Bone marrow (tissue), 2 donors: ENCODE data around the gene PIEZO1.

Source experiments
- DNase-seq, 2 donors: peaks; one replicate each; lab custom pipeline; 2025; lab: John Stamatoyannopoulos, UW

PIEZO1 gene

DNA sequence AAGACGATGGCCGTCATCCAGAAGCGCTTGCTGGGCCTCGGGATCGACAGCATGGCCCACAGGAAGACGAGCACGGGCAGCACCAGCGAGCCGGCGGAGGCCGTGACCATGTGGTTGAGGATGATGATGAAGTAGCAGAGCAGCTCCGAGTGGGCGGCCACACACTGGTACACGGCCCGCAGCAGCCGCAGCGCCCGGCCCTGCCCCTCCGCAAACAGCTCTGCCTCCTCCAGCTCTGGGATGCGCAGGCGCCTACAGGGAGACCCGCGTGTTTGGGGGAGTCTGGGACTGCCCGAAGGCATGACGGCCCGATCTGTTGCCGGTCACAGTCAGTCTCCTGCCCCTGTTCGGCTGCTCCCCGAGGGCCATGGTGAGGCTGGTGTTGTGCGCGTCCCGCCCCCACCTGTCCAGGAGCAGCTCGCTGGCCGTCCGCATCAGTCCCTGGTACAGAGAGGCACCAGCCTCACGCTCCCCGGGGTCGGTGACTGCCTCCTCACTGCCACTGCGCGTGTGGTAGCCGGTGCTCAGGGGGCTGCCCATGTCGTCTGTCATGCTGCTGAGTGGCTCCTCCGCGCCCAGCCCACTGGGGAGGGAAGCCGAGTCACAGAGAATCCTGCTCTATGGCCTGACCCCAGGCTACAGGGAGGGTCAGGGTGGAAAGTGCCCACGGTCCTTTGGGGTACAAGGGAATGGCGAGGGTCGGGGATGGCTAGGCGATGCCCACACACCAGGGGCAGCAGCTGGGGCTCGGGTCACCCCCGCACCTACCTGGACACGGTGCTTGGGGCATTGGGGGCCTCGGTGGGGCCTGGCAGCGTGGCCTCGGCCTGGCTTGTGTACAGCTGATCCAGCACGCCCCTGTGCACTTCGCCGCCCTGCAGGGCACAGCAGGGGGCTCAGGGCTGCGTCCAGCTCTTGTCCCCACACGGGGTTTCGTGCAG lies 62.9 kb downstream of the PIEZO1 start:
- DNase-seq = no peak

DNA sequence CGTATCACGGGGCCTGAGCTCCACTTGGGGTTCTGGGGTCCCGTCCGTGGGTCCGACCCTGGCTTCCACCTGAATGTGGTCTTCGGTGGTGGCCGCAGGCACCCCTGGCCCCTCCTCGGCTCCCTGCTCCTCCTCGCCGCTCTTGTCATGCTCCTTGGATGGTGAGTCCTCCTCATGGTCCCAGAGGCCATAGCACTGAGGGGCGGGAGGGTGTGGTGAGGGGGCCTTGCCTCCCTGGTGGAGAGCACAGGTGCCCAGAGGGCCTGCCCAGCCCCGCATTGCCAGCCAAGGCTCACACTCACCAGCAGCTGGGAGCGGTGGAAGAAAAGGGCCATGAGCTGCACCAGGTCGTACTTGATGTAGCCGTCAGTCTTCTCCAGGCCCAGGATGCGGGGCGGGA lies 63.8 kb downstream of the PIEZO1 start:
- DNase-seq = no peak

DNA sequence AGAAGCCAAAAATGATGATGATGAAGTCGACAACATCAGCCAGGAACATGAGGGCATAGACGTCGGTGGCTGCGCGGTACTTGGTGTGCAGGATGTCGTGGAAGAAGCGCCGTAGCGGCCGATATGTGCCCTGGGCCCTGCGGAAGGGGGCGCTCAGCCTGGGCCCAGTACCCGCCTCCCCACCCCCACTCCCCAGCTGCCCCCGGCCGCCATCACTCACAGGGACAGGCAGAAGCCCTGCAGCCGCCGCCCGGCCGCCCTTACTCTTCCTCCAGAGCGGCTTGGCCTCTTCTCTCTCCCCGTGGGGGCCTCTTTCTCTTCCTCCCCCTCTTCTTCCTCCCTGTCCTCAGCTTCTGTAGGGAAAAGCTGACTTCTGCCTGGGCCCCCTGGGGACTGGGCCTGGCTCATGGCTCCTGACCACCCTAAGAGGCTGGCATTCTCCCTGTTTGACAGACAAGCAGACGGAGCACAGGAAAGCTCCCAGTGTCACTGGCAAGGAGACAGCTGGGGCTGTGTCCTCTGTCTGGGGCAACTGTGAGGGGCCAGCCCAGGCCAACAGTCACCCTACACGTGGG lies 64.5 kb downstream of the PIEZO1 start:
- DNase-seq = no peak

DNA sequence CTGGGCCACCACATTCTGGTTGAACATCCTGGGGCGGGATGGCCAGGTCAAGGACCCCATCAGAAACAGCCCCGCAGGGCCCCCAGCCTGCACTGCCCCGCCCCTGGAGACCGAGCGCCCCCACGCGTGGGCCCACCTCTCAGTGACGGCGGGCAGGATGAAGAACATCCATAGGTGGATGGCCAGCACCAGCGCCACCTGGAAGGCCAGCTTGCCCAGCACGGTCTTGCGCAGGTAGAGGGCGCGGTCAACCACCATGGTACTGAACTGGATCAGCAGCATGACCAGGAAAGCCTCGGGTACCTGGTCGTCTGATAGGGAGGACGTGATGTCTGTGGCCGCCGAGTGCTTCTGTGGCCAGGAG lies 65.1 kb downstream of the PIEZO1 start:
- DNase-seq = no peak

DNA sequence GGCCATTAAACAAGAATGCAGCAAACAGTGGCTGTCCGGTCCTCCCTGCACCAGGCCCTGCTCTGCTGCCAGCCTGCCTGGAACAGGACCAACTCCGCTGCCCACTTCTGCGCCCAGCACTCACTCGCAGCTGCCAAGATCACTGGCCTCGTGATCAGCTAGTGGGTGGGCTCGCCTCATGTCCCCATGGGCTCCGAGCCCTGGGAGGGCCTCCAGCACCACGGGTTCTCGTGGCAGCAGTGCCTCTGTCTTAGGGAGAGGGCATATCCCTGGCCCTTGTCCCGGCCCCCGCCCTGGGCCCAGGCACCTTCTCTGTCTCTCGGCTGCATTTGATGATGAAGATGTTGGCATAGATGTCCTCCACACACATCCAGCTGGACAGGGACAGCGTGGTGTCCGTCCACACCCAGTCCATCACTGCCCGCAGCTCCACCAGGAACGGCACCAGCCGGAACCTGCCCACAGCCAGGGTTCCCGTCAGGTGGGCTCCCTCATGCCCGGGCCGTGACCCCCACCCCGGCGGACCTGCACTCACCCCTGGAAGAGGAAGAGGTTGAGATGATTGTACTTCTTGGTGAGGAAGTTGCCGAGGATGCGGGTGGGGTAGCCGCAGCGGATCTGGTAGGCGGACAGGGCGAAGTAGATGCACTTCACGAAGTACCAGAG lies 65.6 kb downstream of the PIEZO1 start:
- no peak for DNase-seq

DNA sequence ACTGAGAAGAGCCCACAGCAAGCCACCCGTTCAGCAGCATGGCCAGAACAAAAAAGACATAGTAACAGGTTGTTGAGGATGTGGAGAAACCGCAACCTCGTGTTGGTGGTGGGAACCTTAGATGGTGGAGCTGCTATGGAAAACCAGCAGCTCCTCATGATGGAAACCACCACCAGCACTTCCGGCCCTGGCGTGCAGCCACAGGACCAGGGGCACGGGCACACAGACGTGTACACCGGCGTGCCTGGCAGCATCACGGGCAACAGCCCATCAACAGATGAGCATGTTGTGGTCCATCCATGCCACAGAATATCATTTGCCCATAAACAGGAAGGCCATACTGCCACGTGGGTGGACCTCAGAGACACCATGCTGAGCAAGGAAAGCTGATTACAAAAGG lies 66.8 kb downstream of the PIEZO1 start:
- DNase-seq = no peak

DNA sequence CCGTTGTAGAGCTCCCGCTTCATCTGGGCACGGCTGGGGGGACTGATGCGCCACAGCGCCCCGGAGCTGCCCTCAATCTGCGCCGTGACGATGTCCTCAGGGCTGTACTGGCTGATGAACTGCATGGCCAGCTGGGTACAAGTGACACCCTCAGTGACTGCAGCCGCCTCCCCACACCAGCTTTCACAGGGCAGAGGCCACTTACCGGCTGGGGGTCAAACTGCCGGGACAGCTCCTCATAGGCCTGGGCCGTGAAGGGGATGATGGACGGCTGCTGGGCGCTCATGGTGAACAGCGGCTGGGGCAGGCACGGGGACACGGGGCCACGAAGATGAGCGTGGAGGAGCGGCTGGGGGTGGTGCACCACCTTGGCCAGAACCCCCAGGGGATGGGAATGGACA lies 68.4 kb downstream of the PIEZO1 start:
- DNase-seq = no peak

DNA sequence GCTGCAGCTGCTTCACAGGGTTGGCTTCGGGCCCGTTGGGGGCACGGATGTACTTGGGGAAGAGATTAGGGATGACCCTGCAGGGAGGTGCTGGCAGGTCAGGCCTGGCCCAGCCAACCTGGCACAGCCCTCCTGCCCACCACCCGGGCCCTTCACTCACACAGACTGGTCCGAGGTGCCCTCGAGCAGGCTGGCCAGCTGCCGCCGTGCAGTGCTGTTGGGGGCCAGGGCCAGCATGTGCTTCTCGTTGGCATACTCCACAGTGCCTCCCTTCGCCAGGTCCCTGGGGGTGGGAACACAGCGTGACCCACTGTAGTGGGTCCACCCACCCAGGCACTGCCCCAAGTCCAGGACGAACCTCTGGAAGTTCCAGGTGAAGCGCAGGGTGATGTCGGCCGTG lies 68.8 kb downstream of the PIEZO1 start:
- no peak for DNase-seq

DNA sequence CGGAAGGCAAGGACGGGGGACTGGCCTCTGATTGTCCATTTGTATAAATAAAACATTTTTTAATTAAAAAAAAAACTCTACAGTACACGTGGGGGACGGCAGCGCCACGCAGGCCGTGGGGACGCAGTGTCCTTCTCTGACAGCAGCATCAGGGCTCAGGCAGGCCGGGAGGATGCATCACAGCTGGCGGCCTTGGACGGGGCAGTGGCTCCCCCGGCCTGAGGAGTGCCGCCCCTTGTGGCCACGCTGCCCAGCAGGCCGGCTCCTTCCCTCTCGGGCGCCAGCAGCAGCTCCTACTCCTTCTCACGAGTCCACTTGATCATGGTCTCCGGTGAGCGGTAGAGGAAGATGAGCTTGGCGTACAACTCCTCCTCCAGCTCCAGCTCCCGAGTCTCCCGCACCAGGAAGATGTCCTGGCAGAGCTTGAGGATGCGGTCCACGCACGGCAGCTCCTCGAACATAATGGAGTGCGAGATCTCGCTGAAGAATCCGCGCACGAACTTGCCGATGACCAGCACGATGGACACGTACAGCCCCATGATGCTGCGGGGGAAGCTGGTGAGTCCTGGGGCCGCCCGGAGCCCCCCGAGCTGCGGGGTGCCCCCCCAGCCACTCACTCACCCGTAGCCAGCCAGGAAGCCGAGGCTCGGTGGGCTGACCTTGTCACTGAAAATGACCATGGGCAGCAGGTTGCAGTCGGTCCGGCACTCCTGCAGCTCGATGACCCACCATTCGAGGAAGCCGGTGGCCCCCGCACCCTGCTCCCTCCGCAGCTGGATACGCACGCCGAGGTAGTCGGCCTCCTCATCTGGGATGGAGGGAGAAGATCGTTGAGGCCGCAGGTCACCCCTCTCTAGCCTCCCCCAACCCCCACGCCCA lies 69.5 kb downstream of the PIEZO1 start:
- DNase-seq = no peak

DNA sequence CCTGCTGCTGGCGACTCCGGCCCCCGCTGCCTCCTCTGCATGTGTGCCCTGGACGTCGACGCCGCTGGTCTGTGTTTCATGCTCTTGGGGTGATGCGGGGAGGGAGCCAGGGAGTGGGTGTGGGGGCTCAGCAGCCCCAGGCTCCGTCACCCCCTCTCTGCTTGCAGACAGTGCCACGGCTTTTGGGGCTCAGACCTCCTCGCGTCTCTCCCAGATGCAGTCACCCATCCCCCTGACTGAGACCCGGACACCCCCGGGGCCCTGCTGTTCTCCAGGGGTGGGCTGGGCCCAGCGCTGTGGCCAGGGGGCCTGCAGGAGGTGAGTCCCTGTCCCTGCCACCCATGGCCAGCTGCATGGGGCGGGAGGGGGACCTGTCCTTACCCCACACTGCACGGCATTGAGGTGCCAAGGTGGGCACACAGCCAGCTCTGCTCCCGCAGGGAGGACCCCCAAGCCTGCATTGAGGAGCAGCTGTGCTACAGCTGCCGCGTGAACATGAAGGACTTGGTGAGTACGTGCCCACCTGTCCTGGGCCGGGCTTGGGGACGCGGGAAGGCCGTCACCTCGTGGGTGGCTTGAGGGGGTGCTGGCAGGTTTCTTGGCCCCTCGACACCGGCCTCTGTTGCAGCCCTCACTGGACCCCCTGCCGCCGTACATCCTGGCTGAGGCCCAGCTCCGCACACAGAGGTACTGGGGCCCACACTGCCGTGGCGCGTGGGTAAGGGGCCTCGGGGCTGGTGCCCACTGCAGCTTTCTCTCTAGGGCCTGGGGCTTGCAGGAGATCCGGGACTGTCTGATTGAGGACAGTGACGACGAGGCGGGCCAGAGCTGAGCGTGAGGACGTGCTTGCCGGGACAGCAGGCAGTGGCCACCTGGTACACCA lies 70.4 kb downstream of the PIEZO1 start:
- DNase-seq = no peak

DNA sequence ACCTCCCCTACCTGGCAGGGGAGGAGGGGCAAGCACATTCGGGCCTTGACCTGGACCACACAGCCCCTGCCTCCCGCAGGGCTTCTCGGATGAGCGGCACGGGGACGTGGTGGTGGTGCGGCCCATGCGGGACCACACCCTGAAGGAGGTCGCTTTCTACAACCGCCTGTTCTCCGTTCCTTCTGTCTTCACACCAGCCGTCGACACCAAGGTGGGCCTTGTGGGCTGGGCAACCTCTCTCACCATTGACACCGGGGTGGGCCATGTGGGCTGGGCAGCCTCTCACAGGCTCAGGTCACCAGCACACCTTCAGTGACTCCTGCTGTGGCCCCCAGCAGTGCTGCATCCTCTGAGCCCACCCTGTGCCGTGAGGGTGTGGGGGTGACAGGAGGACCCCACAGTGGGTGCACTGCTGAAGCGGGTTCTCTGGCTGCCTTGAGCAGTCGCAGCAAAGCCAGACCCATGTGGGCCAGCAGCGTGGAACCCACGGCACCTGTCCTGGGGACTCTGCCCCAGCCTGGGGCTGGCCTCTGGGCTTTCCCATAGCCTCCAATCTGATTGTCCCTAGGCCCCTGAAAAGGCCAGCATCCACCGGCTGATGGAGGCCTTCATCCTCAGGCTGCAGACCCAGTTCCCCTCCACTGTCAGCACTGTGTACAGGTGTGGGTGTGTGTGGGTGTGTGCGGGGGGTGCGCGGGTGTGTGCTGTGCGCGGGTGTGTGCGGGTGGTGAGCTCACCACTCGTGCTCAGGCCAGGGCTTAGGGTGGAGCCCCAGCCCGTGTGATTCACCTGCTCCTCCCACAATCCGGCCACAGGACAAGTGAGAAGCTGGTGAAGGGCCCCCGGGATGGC lies 71.2 kb downstream of the PIEZO1 start:
- no peak for DNase-seq

DNA sequence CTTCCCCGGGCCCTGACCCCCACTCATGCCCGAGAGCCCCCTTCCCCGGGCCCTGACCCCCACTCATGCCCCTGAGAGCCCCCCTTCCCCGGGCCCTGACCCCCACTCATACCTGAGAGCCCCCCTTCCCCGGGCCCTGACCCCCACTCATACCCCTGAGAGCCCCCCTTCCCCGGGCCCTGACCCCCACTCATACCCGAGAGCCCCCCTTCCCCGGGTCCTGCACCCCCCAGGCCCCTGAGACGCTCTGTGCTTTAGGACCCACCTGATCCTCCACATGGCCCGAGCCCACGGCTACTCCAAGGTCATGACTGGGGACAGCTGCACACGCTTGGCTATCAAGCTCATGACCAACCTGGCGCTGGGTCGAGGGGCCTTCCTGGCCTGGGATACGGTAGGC lies 72.0 kb downstream of the PIEZO1 start:
- no peak for DNase-seq

DNA sequence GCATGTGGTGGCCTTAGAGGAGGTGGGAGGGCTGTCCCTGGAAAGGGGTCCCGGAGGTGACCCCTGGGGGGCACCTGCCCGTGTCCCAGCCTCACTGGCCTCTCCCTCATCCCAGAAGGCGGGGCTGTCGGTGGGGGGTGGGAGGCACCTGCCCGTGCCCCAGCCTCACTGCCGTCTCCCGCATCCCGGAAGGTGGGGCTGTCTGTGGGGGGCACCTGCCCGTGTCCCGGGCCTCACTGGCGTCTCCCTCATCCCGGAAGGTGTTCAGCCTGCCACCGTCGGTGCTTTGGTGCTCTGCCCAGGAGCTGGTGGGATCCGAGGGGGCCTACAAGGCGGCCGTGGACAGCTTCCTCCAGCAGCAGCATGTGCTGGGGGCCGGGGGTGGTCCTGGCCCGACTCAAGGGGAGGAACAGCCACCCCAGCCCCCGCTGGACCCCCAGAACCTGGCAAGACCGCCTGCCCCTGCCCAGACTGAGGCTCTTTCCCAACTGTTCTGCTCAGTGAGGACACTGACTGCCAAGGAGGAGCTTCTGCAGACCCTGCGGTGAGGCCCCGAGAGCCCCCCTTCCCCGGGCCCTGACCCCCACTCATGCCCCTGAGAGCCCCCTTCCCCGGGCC lies 72.5 kb downstream of the PIEZO1 start:
- no peak for DNase-seq

DNA sequence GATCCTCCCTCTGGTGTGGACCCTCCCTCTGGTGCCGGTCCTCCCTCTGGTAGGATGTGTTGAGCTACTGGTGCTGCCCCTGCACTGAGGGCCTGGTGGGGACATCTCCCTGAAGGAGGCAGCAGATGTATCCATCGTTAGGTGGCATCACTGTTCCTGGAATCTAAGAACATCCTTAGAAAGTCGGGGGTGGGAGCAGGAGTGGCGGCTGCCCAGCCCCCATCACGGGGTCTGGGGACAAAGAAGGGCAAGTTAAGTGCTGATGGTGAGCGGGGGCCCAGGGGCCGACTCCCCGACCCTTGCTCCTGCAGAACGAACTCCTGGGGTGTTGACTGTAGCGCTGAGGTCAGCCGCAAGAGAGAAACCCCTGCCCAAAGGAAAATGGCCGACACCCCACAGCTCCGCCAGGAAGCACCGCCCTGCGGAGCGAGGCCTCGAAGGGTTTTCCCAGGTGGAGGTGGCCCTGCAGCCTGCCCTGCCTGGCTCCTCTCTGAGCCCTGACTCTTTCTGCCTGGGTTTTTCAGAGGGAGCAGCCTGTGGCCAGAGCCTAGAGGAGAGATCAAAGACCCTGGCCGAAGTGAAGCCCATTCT lies 73.2 kb downstream of the PIEZO1 start:
- no peak for DNase-seq

DNA sequence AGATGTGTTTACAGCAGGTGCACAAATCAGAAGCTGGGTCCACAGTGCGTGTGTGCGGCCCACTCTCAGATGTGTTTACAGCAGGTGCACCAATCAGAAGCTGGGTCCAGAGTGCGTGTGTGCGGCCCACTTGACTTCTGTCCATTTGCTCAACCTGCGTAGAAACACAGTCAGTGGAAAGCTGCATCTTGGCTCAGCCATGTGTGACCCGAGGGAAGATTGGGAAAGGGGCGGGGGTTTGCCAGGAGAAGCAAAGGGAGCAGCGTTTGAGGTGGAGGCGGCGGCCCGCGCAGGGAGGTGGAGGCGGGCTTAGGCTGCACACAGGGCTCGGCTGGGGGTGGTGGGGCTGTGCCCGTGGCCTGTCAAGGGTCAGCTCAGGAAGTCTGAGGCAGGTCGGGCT lies 74.5 kb downstream of the PIEZO1 start:
- no peak for DNase-seq

DNA sequence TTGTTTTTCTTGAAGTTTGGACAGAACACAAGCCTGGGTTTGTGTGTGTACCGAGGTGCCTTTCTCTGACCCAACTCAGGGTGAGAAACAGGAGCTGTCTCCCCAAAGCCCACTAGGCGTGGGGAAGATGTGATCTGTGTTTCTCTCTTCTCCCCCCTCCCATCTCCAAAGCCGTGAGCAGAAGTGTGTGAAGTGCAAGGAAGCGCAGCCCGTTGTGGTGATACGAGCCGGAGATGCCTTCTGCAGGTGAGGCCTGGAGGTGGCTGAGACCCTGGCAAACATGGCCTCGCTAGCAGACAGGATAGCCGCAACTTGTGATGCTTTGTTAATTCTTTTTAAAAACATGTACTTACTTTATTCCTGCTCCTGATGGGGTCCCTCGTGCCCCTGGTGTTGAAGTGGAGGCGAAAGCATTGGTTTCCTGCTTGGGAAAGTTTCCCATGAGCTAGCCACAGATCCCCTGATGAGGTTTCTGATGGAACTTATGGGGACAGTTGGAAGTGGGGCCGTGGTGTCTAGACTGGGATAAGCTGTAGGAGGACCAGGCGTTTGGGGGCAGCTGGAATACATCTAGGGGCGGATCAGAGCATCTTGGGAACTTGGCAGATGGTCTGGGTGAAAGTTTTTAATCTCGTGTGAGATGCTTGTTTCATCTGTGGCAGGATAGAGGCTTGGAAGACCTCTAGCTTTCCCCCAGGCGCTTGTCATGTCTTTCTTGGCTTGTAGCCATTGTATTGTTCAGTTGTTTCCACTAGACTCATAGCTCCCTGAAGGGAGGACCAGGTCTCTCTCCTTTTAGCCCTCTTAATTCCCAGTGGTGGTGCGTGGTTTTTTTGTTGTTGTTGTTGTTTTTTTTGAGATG lies 77.8 kb downstream of the PIEZO1 start:
- DNase-seq = no peak

DNA sequence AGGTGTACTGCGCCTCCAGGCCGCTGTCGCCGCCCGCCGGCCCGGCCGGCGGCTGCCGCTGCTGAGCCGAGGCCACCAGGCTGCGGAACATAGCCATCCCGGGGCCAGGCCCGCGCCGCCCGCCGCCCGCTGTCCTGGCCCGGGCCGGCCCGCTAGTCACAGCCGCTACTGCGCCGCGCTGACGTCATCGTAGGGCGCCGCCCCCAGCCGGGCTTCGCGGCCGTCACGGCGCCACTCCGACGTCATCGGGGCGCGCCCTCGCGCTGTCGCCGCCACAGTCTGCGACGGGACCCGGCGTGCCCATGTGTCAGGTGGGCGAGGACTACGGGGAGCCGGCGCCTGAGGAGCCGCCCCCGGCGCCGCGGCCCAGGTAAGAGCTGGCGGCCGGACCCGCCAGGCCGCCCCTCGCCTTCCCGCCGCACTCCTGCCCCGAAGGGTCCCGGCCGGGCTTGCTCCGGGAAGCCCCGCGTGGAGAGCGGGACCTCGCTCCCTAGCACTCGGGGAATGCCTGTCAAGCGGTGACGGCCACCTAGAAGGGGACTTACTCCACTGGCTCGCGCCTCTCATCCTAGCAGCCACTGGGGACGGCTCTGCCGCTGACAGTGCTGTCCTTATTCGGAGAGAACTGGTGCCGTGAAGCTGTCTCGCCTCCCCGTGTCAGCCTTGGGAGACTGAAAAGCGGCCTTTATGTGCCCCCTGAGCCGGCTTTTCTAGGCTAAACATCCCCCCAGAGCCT lies 78.6 kb downstream of the PIEZO1 start, which contains the start of the genes CTU2 and RNF166:
TSS of gene CTU2 (plus strand) at position 275 of the 736 bp plus-strand sequence. CDS start at position 303, 28 bp downstream.
TSS of gene RNF166 (minus strand) at position 180 of the 736 bp plus-strand sequence. CDS start at position 97, 83 bp downstream.
- peak; percentile 38 to 76 for DNase-seq
